Endothelial cell (in vitro differentiated cells): Measurements from ENCODE around the gene PIAS4. TPM values are rescaled to one million over a fixed set of nuclear protein-coding genes. Genes with fewer than 3 reads are reported as not detected.
A peak's percentile ranks its signal among the peaks of the same experiment; 100 is the strongest.

ENCODE experiments used
- DNase-seq: peaks from one replicate; pipeline ENCODE4 v3.0.0; 2021; ENCODE audit warnings: low spot score
- H3K27ac Mint-ChIP-seq: one replicate; pipeline ENCODE4 v1.8.0; 2021; ENCODE audit warnings: mixed read lengths, inconsistent platforms; ENCODE audit not compliant: unreplicated experiment
- H3K27me3 Mint-ChIP-seq: one replicate; pipeline ENCODE4 v1.8.0; 2021; ENCODE audit warnings: mild to moderate bottlenecking, moderate library complexity, mixed read lengths, inconsistent platforms; ENCODE audit not compliant: unreplicated experiment
- H3K36me3 Mint-ChIP-seq: one replicate; pipeline ENCODE4 v1.8.0; 2021; ENCODE audit warnings: mild to moderate bottlenecking, low read depth, mixed read lengths, inconsistent platforms; ENCODE audit not compliant: unreplicated experiment
- H3K4me1 Mint-ChIP-seq: one replicate; pipeline ENCODE4 v1.8.0; 2021; ENCODE audit warnings: mild to moderate bottlenecking, mixed read lengths, inconsistent platforms; ENCODE audit not compliant: unreplicated experiment
- H3K4me3 Mint-ChIP-seq: one replicate; pipeline ENCODE4 v1.8.0; 2021; ENCODE audit warnings: mild to moderate bottlenecking, mixed read lengths, inconsistent platforms; ENCODE audit not compliant: unreplicated experiment
- H3K9me3 Mint-ChIP-seq: one replicate; pipeline ENCODE4 v1.8.0; 2021; ENCODE audit warnings: mixed read lengths, inconsistent platforms; ENCODE audit not compliant: unreplicated experiment
- total RNA-seq: library from RNA; stranded (reverse); fragmentation: NEBNext Ultra II Directional; extraction: Animal tissue kit (Norgen Biotek cat#: 25700); gene quantifications from one replicate; pipeline ENCODE4 v1.2.1, GENCODE V29; 2021; ENCODE audit not compliant: unreplicated experiment
- TF ChIP-seq, protein P1 (sequence below): fragments of 200-600 bp; sonication (generic); IDR thresholded peaks from one replicate; pipeline ENCODE4 v1.5.0; 2021; ENCODE audit warnings: antibody characterized with exemption; ENCODE audit not compliant: unreplicated experiment

Gene PIAS4
- total RNA-seq, 1 donor from 2014 or later, result 41.2 TPM

DNA sequence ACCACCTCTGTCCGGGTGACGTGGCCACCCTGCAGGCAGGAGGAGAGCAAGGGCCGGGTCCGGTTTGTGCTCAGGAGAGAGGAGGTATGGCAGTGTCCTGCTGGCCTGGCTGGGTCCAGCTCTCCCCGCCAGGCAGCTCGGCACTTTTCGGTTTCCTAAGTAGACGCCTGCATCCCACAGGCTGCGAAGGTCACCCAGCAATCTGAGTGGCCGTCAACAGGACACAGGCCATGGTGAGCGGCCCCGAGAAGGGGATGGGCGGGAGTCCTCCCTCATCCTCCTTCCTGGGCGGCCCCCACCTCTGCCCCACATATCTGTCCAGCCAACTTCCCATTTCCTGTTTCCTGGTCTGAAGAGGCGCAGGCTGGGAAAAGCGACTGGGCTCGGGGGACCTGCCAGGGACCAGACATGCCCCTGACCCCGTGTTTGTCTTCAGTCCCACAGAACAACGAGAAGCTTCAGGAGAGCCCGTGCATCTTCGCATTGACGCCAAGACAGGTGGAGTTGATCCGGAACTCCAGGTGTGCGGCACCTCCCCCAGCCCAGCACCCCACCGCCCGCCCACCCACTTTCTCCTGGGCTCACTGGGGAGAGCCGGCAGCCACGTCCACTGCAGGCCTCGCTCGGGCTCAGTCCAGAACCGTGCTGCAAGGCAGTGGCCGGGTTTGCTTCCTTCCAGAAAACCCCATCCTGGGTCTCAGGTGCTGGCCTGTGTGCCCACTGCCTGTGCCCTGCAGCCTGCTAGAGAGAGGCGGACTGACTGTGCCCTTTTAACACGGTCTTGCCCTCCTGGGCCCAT lies 16.3 kb downstream of the PIAS4 start:
- H3K27me3 Mint-ChIP-seq, result no peaks in the 10 kb centered on the region
- no peaks in the 10 kb centered on the region for H3K9me3 Mint-ChIP-seq
- peaks cover 16% of the 10 kb centered on the region for H3K4me1 Mint-ChIP-seq
- H3K4me3 Mint-ChIP-seq, result peak overlapping the region; percentile 51
- H3K27ac Mint-ChIP-seq, result peak overlapping the region; percentile 38
- peaks cover 16% of the 10 kb centered on the region for H3K36me3 Mint-ChIP-seq
- peak; percentile 50 for DNase-seq
- TF ChIP-seq, protein P1, sequence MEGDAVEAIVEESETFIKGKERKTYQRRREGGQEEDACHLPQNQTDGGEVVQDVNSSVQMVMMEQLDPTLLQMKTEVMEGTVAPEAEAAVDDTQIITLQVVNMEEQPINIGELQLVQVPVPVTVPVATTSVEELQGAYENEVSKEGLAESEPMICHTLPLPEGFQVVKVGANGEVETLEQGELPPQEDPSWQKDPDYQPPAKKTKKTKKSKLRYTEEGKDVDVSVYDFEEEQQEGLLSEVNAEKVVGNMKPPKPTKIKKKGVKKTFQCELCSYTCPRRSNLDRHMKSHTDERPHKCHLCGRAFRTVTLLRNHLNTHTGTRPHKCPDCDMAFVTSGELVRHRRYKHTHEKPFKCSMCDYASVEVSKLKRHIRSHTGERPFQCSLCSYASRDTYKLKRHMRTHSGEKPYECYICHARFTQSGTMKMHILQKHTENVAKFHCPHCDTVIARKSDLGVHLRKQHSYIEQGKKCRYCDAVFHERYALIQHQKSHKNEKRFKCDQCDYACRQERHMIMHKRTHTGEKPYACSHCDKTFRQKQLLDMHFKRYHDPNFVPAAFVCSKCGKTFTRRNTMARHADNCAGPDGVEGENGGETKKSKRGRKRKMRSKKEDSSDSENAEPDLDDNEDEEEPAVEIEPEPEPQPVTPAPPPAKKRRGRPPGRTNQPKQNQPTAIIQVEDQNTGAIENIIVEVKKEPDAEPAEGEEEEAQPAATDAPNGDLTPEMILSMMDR, result no peak

DNA sequence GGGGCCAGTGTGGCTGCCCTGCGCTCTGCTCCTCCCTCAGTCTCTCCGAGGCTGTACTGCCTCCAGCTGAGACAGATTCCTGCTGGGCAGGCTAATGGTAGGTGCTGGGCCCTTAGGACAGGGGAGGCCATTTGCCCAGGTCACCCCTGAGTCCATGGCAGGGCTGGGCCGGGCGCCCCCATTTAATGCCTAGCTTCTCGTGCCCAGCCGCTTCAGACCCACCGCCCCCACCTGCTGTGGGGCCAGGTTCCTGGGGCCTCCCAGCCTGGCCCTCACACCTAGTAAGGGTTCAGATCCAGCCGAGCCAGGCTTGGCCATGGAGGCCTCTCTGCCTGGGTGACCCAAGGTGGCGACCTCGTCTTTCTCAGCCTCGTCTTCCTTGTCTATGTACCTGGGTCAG lies 17.8 kb downstream of the PIAS4 start:
- TF ChIP-seq, protein P1, result no peak
- H3K4me3 Mint-ChIP-seq, result no peak overlapping the region

DNA sequence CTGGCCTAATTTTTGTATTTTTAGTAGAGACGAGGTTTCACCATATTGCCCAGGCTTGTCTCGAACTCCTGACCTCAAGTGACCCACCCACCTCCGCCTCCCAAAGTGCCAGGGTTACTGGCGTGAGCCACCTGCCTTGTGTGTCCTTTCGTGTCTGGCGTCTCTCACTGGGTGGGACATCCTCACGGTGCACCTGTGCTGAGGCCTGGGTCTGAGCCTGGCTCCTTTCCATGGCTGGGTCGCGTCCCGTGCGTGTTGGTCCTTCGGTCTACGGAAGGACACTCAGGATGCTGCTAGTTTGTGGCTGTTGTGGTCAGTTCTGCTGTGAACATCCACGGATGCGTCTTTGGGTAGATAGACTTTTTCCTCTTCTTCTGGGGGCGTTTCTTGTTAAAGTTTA lies 19.6 kb downstream of the PIAS4 start:
- H3K27me3 Mint-ChIP-seq, result peaks cover 3% of the 10 kb centered on the region
- no peaks in the 10 kb centered on the region for H3K9me3 Mint-ChIP-seq
- peak overlapping the region; percentile 80 for H3K4me3 Mint-ChIP-seq
- no peak overlapping the region for H3K27ac Mint-ChIP-seq
- H3K36me3 Mint-ChIP-seq, result peaks cover 8% of the 10 kb centered on the region
- H3K4me1 Mint-ChIP-seq, result peaks cover 14% of the 10 kb centered on the region
- DNase-seq, result no peak
- TF ChIP-seq, protein P1, result no peak

More for the DNA sequence above, 17.8 kb downstream of the PIAS4 start:
- Mint-ChIP-seq H3K36me3 (peaks cover 16% of the 10 kb centered on the region), H3K27ac (no peak overlapping the region), H3K9me3 (no peaks in the 10 kb centered on the region), H3K4me1 (peaks cover 16% of the 10 kb centered on the region), H3K27me3 (peaks cover 3% of the 10 kb centered on the region)
- DNase-seq, result no peak

DNA sequence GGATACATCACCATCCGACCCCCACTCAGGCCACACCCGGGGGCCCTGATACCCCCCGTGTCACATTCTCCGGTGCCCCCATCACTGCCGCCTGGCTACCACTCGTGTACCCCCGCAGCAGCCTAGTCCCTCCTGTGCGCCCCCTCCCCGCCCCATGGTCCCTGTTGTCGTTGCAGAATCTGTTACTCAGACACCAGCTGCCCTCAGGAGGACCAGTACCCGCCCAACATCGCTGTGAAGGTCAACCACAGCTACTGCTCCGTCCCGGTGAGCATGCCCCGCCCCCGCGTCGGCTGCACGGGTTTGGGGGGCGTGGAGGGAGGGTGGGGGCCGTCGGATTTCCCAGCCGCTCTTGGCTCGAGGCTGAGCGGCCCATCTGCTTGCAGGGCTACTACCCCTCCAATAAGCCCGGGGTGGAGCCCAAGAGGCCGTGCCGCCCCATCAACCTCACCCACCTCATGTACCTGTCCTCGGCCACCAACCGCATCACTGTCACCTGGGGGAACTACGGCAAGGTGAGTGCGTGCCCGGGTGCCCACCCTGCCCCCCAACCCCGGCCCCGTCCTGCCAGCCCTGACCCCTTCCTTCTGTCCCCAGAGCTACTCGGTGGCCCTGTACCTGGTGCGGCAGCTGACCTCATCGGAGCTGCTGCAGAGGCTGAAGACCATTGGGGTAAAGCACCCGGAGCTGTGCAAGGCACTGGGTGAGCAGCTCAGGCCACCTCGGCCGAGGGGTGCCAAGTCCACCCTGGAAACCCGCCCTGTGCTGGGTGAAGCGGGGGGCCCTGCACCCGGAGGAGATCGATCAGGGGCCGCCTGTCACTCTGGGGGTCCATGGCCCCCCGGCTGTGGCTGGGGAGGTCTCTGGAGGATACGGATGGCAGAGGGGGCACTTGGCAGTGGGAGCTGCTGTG lies 21.1 kb downstream of the PIAS4 start:
- no peak for DNase-seq
- no peaks in the 10 kb centered on the region for H3K9me3 Mint-ChIP-seq

More for the DNA sequence above, 21.1 kb downstream of the PIAS4 start:
- TF ChIP-seq, protein P1, result no peak
- no peak overlapping the region for H3K4me3 Mint-ChIP-seq
- H3K36me3 Mint-ChIP-seq, result peaks cover 7% of the 10 kb centered on the region
- H3K27ac Mint-ChIP-seq, result no peak overlapping the region
- peaks cover 8% of the 10 kb centered on the region for H3K4me1 Mint-ChIP-seq
- H3K27me3 Mint-ChIP-seq, result peaks cover 8% of the 10 kb centered on the region
